Mesodermal cell (in vitro differentiated cells): ENCODE data around the gene TCF4.

Experiments used
- H3K27ac ChIP-seq: 2 replicates; pipeline ENCODE4 v1.7.0; 2013; ENCODE audit warnings: mild to moderate bottlenecking, low read depth, low read length, moderate library complexity; ENCODE audit not compliant: severe bottlenecking
- H3K36me3 ChIP-seq: 2 replicates; pipeline ENCODE4 v1.7.1; 2013; ENCODE audit warnings: mild to moderate bottlenecking, low read length, moderate library complexity; ENCODE audit not compliant: control insufficient read depth, insufficient read depth
- H3K4me1 ChIP-seq: one replicate; pipeline ENCODE4 v1.7.1; 2013; ENCODE audit warnings: mild to moderate bottlenecking, low read length; ENCODE audit not compliant: insufficient read depth, control insufficient read depth, poor library complexity, severe bottlenecking
- H3K4me3 ChIP-seq: 2 replicates; pipeline ENCODE4 v1.7.0; 2013; ENCODE audit warnings: low read length, control low read depth, mild to moderate bottlenecking; ENCODE audit not compliant: insufficient read depth, poor library complexity, severe bottlenecking; ENCODE audit errors: extremely low read depth
- H3K9me3 ChIP-seq: 2 replicates; pipeline ENCODE4 v1.7.1; 2013; ENCODE audit warnings: mild to moderate bottlenecking, low read length, moderate library complexity; ENCODE audit not compliant: control insufficient read depth
- WGBS, 2 experiments: methylation state at CpG; one replicate each; pipeline ENCODE4 v1.1.5; 2013; ENCODE audit warnings: missing lambda C conversion rate in 2 of 2; ENCODE audit not compliant: insufficient coverage in 2 of 2; 5-methylcytosine and 5-hydroxymethylcytosine counted together

Gene TCF4

GRCh38 chr18:55422456-55423180, 165.4 kb downstream of the TCF4 start:
- no peaks in the 10 kb centered on the region for H3K9me3 ChIP-seq
- peak overlapping the region; percentile 24 for H3K27ac ChIP-seq
- peaks cover 46% of the 10 kb centered on the region for H3K4me1 ChIP-seq
- no peaks in the 10 kb centered on the region for H3K36me3 ChIP-seq
- H3K4me3 ChIP-seq: no peak overlapping the region
- WGBS, 2 experiments: 82 to 100% methylated on average over 1 to 3 of the region's 13 CpGs

GRCh38 chr18:55421615-55422419, 166.2 kb downstream of the TCF4 start:
- H3K4me3 ChIP-seq: no peak overlapping the region
- H3K4me1 ChIP-seq: peaks cover 46% of the 10 kb centered on the region
- H3K9me3 ChIP-seq: no peaks in the 10 kb centered on the region
- peak overlapping the region; percentile 7 for H3K27ac ChIP-seq
- 77 to 79% methylated on average over 6 of the region's 8 CpGs for whole genome bisulfite sequencing, 2 experiments
- no peaks in the 10 kb centered on the region for H3K36me3 ChIP-seq

- Histone ChIP-seq H3K9me3 (no peaks in the 10 kb centered on the region), H3K36me3 (no peaks in the 10 kb centered on the region), H3K4me3 (no peak overlapping the region), H3K27ac (no peak overlapping the region), H3K4me1 (peaks cover 46% of the 10 kb centered on the region)
- no CpG with 5 or more reads among the region's 4 CpGs for WGBS, 2 experiments
Observed at GRCh38 chr18:55421308-55421614, 166.7 kb downstream of the TCF4 start.

- Histone ChIP-seq H3K4me1 (peaks cover 46% of the 10 kb centered on the region), H3K9me3 (no peaks in the 10 kb centered on the region), H3K27ac (peak overlapping the region; percentile 72), H3K36me3 (no peaks in the 10 kb centered on the region), H3K4me3 (no peak overlapping the region)
- 83% methylated on average over 1 of the region's 6 CpGs; no CpG with 5 or more reads in 1 of the 2 experiments for WGBS, 2 experiments
Observed at GRCh38 chr18:55420665-55421307, 167.2 kb downstream of the TCF4 start.

- peaks cover 46% of the 10 kb centered on the region for H3K4me1 ChIP-seq
- H3K9me3 ChIP-seq: no peaks in the 10 kb centered on the region
- WGBS, 2 experiments: 10 to 39% methylated on average over 2 to 4 of the region's 7 CpGs
- no peaks in the 10 kb centered on the region for H3K36me3 ChIP-seq
- H3K27ac ChIP-seq: peak overlapping the region; percentile 72
- no peak overlapping the region for H3K4me3 ChIP-seq
Observed at GRCh38 chr18:55419947-55420664, 167.9 kb downstream of the TCF4 start.

- Histone ChIP-seq H3K27ac (peak overlapping the region; percentile 72), H3K4me3 (no peak overlapping the region), H3K36me3 (no peaks in the 10 kb centered on the region), H3K4me1 (peaks cover 51% of the 10 kb centered on the region), H3K9me3 (no peaks in the 10 kb centered on the region)
- WGBS, 2 experiments: 50% methylated on average over 1 of the region's 5 CpGs; no CpG with 5 or more reads in 1 of the 2 experiments
Observed at GRCh38 chr18:55419132-55419946, 168.7 kb downstream of the TCF4 start.

GRCh38 chr18:55418439-55418838, 169.6 kb downstream of the TCF4 start:
- Histone ChIP-seq H3K4me1 (peaks cover 49% of the 10 kb centered on the region), H3K36me3 (no peaks in the 10 kb centered on the region), H3K9me3 (no peaks in the 10 kb centered on the region), H3K4me3 (no peak overlapping the region), H3K27ac (no peak overlapping the region)

- Histone ChIP-seq H3K27ac (peak overlapping the region; percentile 12), H3K4me3 (no peak overlapping the region), H3K36me3 (peaks cover 5% of the 10 kb centered on the region), H3K9me3 (no peaks in the 10 kb centered on the region), H3K4me1 (peaks cover 36% of the 10 kb centered on the region)
- 34% methylated on average over 5 of the region's 6 CpGs; no CpG with 5 or more reads in 1 of the 2 experiments for WGBS, 2 experiments
Observed at GRCh38 chr18:55416791-55417190, 171.2 kb downstream of the TCF4 start.

- Histone ChIP-seq H3K36me3 (peaks cover 5% of the 10 kb centered on the region), H3K4me3 (no peak overlapping the region), H3K27ac (no peak overlapping the region), H3K4me1 (peaks cover 21% of the 10 kb centered on the region), H3K9me3 (no peaks in the 10 kb centered on the region)
- WGBS, 2 experiments: 100% methylated on average over 1 of the region's 6 CpGs; no CpG with 5 or more reads in 1 of the 2 experiments
Observed at GRCh38 chr18:55415258-55415871, 172.6 kb downstream of the TCF4 start.
